GM19099 (cell line): Measurements from ENCODE around the gene MTMR12.

Experiments
- POLR2A ChIP-seq: IDR thresholded peaks from 3 replicates; pipeline ENCODE4 v1.6.1; 2011; ENCODE audit warnings: low read depth; ENCODE audit not compliant: insufficient read length; ENCODE audit errors: extremely low read depth

The MTMR12 gene

DNA sequence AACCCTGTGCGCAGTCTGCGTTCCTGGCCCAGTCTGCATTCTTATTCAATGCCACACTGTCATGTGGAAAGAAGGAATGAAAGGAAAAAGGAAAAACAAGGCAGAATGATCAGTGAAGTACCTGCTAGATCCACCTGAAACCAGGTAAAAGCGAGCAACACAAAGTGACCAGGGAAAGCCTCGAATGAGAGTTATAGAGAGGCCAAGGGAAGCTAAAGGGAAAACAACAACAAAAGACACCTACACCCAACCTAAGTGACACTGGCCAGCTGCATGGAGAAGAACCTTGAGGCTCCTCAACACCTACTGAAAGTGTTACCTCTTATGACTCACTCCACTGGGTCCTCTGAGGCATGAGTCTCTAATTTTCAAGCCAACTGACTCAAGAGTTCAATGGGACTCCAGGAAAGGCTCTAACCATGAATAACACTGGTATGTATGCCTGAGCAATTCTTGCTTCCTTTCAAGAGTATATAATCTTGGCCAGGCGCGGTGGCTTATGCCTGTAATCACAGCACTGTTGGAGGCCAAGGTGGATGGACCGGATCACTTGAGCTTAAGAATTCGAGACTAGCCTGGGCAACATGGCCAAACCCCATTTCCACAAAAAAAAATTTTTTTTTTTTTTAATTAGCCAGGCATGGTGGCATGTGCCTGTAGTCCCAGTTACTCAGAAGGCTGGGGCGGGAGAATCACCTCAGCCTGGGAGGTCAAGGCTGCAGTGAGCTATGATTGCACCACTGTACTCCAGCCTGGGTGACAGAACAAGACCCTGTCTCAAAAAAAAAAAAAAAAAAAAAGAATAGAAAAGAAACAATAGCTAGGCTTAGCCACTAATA, 29.0 kb downstream of the MTMR12 start:
- no peak for TF ChIP-seq POLR2A

DNA sequence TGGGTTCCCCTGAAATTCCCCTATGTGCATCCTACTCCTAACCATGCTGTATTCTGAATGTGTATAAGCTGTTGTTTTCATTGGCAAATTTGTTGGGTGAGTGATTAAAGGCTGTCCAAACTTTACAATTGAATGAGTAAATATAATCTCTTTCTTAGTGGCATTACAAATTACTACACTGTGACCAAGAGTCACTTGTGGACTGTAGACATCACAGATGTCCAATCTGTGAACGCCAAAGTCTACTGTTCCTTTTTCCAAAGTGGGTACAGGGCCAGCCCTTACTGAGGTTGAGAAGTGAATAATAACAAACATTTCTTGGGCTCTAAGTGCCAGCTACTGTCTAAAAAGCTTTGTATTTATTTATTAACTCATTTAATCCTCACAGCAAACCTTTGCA, 29.7 kb downstream of the MTMR12 start:
- TF ChIP-seq POLR2A: no peak

DNA sequence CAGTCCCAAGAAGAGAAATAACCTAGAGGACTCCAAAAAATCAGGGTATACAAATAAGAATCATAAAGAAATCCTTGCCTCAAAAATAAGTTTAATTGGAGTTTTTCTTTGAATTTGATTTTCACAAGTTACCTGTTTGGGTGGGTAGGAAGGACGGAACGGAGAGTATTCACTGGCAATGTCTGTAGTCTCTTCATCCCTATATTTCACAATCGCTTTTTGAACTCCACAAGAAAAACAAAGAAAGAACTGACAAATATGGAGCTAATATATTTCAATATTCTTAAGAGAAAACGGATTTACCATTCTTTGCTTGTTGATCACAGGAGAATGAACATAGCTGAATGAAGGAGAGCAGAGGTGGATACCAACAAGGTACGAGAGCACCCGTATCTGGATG, 30.1 kb downstream of the MTMR12 start:
- TF ChIP-seq POLR2A: no peak

DNA sequence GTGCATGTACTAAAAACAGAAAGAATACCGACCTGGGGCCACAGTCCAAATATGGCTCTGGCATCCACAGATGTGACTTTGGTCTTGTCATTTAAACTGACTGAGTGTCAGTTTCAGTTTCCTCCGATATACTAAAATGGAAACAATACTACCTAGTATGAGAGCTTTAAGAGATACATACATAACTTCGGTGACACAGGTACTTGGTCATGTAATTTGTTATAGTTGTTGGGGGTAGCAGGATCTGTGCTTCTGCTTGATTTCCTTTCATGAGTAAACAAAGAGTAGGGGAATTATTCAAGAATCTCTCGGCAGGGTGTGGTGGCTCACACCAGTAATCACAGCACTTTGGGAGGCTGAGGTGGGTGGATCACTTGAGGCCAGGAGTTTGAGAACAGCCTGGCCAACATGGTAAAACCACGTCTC, 32.1 kb downstream of the MTMR12 start:
- TF ChIP-seq POLR2A: no peak

DNA sequence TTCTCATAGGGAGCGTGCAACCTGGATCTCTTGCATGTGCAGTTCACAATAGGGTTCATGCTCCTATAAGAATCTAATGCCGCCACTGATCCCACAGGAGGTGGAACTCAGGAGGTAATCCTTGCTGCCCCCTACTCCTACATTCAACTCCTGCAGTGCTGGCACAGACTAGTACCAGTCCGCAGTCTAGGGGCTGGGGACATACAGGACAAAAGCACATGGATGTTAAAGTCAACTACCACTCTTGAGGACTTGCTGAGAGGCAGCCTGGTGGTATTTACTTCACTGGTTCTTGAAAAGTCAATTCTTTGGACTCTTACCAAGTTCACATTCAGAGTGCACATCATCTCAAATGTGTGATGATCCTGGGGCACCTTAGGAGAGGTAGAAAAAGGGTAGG, 33.0 kb downstream of the MTMR12 start:
- no peak for TF ChIP-seq POLR2A

DNA sequence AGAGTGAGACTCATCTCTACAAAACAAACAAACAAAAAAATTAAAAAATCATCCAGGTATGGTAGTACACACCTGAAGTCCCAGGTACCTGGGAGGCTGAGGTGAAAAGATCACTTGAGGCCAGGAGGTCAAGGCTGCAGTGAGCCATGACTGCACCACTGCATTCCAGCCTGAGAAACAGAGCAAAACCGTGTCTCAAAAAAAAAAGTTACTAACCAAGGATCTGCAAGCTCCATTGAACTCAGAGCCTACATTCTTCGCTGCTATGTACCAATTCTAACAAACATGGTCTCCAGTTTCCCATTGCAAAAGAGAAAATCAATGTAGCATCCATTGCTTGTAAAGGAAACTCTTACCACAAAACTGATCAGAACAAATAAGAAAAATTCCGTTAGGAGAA, 33.5 kb downstream of the MTMR12 start:
- no peak for TF ChIP-seq POLR2A

DNA sequence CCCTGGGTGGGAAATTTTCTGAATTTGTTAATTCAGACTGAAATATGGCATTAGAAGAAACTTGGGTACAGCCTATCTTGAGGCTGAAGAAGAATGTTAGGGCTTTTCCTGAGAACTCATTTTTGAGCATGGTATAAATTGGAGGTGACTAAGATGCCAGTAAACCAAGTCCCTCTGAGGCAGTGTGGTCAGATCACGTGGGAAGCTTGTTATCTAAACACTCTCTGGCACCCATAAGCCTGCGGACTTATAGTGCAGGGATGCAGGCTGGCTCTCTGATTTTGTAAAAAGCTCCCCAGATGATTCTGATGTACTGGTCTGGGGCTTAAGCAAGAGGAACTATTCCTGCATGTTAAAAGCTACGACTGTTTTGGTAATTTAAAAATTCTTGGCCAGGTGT, 34.3 kb downstream of the MTMR12 start:
- no peak for TF ChIP-seq POLR2A

DNA sequence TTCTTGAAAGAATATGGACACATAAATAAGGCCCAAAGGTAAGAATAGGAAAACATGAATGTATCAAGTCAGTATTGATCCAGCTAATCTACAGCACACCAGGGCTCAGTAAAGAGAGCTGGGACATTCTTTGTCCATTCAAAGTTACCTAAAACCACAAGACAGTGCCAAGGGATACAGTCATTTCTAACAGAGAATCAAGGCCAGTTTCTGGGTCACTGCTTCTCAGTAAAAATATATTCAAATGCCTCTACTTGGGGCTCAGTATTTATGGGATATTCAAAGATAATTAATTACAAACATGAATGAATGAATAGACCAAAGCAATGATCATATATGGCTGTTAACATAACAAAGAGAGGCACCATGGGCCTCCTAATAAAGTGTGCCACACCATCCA, 34.9 kb downstream of the MTMR12 start:
- TF ChIP-seq POLR2A: no peak

DNA sequence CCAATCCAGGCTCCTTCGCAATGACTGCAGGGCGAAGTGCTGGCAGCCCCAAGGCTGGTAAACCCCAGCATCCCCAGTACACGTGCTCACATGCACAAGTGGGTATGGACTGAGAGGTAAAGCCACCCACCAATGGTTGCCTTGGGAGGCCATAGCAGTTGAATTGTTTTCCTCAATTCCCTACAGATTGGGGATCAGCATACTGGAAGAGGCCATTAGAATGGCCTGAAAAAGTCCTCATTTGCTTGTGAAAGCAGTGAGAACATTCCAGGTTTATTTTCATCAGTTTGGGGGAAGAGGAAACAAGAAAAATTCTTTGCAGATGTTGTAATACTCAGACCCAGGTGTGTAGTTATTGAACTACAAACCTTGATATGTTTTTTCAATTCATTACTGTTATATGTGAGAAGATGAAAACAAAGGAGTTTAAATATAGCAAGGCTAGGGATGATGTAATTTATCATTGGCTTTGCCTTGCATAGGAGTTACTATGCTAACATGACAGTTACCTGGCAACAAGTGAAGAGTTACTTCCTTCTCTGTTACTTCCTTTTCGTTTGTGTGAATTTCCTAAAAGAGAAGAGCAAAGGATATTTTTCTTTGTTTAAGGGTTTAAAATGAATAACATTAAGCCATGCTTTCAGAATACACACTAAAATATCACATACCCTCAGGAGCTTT, 36.4 kb downstream of the MTMR12 start:
- TF ChIP-seq POLR2A: no peak

DNA sequence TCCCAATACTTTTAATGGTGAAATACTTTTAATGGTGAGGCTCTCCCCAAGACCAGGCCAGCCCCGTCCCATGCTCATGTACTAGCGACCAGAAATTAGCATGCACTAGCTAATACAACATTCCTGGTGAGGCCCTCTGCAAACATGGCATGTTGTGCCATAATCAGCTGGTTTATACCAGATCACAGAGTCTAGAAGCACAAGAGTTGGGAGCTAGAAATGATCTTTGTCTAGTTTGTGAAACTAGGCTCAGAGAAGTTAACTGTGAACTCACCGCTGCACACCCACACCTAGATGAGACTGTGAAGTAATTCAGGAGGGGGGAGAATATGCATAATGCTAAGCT, 37.4 kb downstream of the MTMR12 start:
- no peak for TF ChIP-seq POLR2A

DNA sequence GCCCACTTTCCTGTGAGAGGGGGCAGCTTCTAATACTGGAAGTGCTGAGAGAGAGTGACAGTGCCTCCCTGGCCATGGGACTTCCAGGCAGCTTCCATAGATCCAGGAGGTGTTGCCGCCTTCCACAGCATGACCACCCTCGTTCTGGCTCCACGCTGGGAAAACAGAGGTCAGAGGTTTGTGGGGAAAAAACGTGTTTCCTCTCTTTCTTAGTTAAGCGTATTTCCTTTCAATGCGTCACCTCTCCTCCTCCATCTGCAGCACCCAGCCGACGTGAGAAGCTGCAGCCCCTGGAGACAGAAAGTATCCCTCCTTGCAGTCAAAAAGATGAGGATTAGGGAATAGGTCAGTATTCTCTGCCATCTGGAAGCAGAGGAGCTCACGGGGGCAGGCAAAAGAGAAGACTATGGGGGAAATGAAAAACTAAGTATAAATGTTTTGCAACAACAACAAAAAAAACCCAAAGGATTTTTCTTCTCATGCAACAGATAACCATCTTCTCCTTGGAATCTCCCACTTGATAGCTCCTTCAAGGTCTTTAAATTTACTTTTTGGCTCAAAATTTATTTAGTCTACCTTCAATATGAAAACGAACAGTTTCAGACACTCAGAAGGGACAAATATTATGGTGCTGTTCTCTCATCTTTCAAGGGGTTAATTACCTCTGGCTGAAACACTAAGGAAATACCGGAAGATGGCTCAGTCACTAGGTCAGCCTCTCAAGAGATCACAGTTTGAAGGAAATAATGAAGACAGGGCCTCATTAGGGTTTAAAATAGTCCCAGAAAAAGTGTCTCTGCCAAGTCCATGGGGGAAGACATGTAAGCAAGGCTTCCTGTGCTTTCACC, 38.0 kb downstream of the MTMR12 start:
- no peak for TF ChIP-seq POLR2A

DNA sequence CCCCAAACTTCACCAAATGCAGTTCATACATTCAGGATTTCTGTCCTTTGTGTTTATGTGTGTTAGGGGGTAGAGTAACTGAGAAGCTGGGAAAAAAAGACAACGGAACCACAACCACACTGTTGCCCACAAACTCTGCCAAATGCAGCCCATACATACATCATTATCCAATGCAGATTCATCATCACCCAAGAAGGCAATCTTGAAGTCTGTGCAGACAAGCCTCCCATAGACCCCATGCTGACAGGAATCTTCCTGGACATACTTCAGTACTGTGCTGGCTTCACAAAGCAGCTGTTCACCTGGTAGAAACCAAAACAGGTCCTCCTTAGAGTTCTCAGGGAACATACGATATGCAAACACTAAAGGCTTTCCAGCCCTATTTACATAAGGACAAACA, 38.9 kb downstream of the MTMR12 start:
- no peak for TF ChIP-seq POLR2A

DNA sequence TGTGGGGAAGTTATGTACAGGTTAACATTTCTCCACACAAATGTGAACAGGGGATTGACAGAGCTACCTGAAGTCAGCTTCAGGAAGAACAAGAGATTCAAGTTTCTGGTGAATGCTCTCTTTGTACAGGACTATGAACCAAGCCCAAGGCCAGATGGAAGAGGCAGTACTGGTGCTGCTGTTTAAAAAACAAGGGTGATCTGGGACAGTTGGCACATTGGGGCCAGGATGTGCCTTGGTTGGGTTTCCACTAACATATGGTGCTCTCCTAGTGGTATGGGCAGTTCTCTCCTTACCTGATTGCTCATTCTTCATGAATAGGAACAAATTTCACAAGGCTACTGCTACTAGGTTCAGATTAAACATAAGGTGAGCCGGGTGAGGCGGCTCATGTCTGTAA, 40.0 kb downstream of the MTMR12 start:
- no peak for TF ChIP-seq POLR2A

DNA sequence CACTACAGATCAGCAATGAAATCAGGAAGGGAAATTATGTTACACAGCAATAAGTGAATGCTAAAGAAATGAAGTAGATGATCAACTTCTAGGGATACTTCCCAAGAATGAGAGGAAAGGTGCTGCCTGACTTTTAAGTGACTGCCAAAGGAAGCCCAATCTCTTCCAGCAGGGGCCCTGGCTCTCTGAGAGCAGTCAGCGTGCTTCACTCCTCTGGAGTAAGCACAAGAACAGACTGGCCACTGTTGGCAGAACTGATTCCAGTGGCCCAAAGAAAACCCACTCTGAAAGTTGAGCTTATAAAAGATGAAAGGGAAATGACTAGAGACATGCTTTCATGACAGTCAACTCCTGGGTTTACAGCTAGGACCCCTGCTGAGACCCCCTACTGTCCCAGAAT, 41.8 kb downstream of the MTMR12 start:
- TF ChIP-seq POLR2A: no peak

DNA sequence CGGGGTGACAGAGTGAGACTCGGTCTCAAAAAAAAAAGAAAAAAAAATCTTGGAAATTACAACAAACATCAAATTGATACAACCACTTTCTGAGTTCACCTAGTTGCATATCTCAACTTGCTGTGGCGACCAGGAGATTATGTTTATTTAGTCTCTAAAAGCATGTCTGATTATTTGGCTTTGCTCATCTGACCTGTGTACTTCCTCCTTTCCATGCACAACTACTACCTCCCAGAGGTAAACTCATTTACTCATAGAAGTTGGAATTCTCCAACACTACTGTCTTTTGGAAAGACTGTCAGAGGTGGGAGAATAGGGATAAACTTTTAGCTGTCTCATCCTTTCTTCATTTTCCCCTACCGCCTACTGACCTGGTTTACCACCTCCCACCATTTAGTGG, 42.6 kb downstream of the MTMR12 start:
- no peak for TF ChIP-seq POLR2A

DNA sequence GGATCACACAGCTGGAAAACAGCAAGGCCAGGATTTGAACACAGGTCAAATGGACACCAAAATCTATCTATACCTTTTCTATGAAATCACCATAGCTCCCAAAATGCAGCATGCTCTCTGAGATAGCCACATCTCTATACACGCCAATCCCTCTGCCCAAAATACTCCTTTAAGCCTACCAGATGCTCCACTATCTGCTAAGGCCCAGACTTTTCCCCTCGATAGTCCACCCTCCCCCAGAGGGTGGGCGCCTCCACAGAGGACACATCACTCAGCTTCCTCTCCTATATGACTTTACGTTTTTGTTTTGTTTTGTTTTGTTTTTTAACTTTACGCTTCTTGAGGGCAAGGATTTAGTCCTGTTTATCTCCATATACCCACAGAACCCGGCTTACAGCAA, 46.8 kb downstream of the MTMR12 start:
- no peak for TF ChIP-seq POLR2A
